Measurements from ENCODE around the gene SCN3B.

SCN3B gene

GRCh38 chr11:123601743-123602142 is 52.7 kb downstream of the SCN3B start:
- TF ChIP-seq POLR2AphosphoS5 (IDR thresholded peaks at IDR 0.05; ENCODE audit: low read depth, low read length) (no peak), TAF1 (IDR thresholded peaks at IDR 0.05; ENCODE audit: borderline replicate concordance, insufficient read depth, low read length) (no peak), REST (IDR thresholded peaks at IDR 0.05; ENCODE audit: insufficient read depth in 1 of 2, low read depth in 2 of 2, low read length in 2 of 2) (no peak), FOXP2 (optimal IDR thresholded peaks at IDR 0.05; ENCODE audit: borderline replicate concordance, extremely low read depth, extremely low read length, insufficient read depth) (no peak), SIN3A (IDR thresholded peaks at IDR 0.05; ENCODE audit: borderline replicate concordance, insufficient read depth, low read length) (no peak)

GRCh38 chr11:123601136-123601535 is 53.3 kb downstream of the SCN3B start:
- no peak for TF ChIP-seq REST (IDR thresholded peaks at IDR 0.05; ENCODE audit: insufficient read depth in 1 of 2, low read depth in 2 of 2, low read length in 2 of 2)
- TF ChIP-seq TAF1 (IDR thresholded peaks at IDR 0.05; ENCODE audit: borderline replicate concordance, insufficient read depth, low read length), result no peak
- no peak for TF ChIP-seq FOXP2 (optimal IDR thresholded peaks at IDR 0.05; ENCODE audit: borderline replicate concordance, extremely low read depth, extremely low read length, insufficient read depth)
- no peak for TF ChIP-seq SIN3A (IDR thresholded peaks at IDR 0.05; ENCODE audit: borderline replicate concordance, insufficient read depth, low read length)
- no peak for TF ChIP-seq POLR2AphosphoS5 (IDR thresholded peaks at IDR 0.05; ENCODE audit: low read depth, low read length)

- TF ChIP-seq REST (IDR thresholded peaks at IDR 0.05; ENCODE audit: insufficient read depth in 1 of 2, low read depth in 2 of 2, low read length in 2 of 2), result no peak
Observed at GRCh38 chr11:123597859-123598258, 56.6 kb downstream of the SCN3B start.

GRCh38 chr11:123594921-123595320 is 59.5 kb downstream of the SCN3B start:
- no peak for TF ChIP-seq TAF1 (IDR thresholded peaks at IDR 0.05; ENCODE audit: borderline replicate concordance, insufficient read depth, low read length)
- TF ChIP-seq POLR2AphosphoS5 (IDR thresholded peaks at IDR 0.05; ENCODE audit: low read depth, low read length), result no peak
- TF ChIP-seq SIN3A (IDR thresholded peaks at IDR 0.05; ENCODE audit: borderline replicate concordance, insufficient read depth, low read length), result no peak
- TF ChIP-seq REST (IDR thresholded peaks at IDR 0.05; ENCODE audit: insufficient read depth in 1 of 2, low read depth in 2 of 2, low read length in 2 of 2), result no peak
- no peak for TF ChIP-seq FOXP2 (optimal IDR thresholded peaks at IDR 0.05; ENCODE audit: borderline replicate concordance, extremely low read depth, extremely low read length, insufficient read depth)

- no peak for TF ChIP-seq TAF1 (IDR thresholded peaks at IDR 0.05; ENCODE audit: borderline replicate concordance, insufficient read depth, low read length)
- no peak for TF ChIP-seq SIN3A (IDR thresholded peaks at IDR 0.05; ENCODE audit: borderline replicate concordance, insufficient read depth, low read length)
- TF ChIP-seq FOXP2 (optimal IDR thresholded peaks at IDR 0.05; ENCODE audit: borderline replicate concordance, extremely low read depth, extremely low read length, insufficient read depth), result no peak
- no peak for TF ChIP-seq POLR2AphosphoS5 (IDR thresholded peaks at IDR 0.05; ENCODE audit: low read depth, low read length)
- TF ChIP-seq REST (IDR thresholded peaks at IDR 0.05; ENCODE audit: insufficient read depth in 1 of 2, low read depth in 2 of 2, low read length in 2 of 2), result no peak
Observed at GRCh38 chr11:123594188-123594901, 60.1 kb downstream of the SCN3B start.
